ENCODE measurements around the gene RPL38.
A peak's percentile ranks its signal among the peaks of the same experiment; 100 is the strongest.

RPL38 gene

GRCh38 chr17:74203439-74204240, at the start of gene RPL38:
Gene RPL38 (plus strand): TSS chr17:74203678. CDS start chr17:74203956, 278 bp downstream.
- Histone ChIP-seq H3K4me3 (ENCODE audit: low read depth, low read length) (peak within 1 kb of the TSS; percentile 82), H3K9ac (ENCODE audit: low read length) (peak within 1 kb of the TSS; percentile 99), H3K4me1 (ENCODE audit: control insufficient read depth, insufficient read depth, low read length) (peaks cover 19% of the 10 kb centered on the region), H3K36me3 (ENCODE audit: control insufficient read depth, insufficient read depth, low read length) (peaks cover 46% of the 10 kb centered on the region), H3K27ac (ENCODE audit: low read depth, low read length) (peak within 1 kb of the TSS; percentile 94), H3K9me3 (ENCODE audit: control insufficient read depth, insufficient read depth, low read depth, low read length) (no peaks in the 10 kb centered on the region), H3K27me3 (ENCODE audit: control insufficient read depth, insufficient read depth, low read length) (peaks cover 25% of the 10 kb centered on the region)

- Histone ChIP-seq H3K4me1 (ENCODE audit: control insufficient read depth, insufficient read depth, low read length) (peaks cover 7% of the 10 kb centered on the region; the same call in 1 of the 2 replicates), H3K36me3 (ENCODE audit: control insufficient read depth, insufficient read depth, low read length) (no peaks in the 10 kb centered on the region), H3K4me3 (ENCODE audit: low read depth, low read length) (no peak overlapping the region), H3K9ac (ENCODE audit: low read length) (no peak overlapping the region), H3K9me3 (ENCODE audit: control insufficient read depth, insufficient read depth, low read depth, low read length) (peaks cover 6% of the 10 kb centered on the region; the same call in 1 of the 2 replicates), H3K27me3 (ENCODE audit: control insufficient read depth, insufficient read depth, low read length) (no peaks in the 10 kb centered on the region), H3K27ac (ENCODE audit: low read depth, low read length) (no peak overlapping the region)
Measured at GRCh38 chr17:74153821-74154430, 49.6 kb upstream of the RPL38 start.

GRCh38 chr17:74156878-74157277, 46.6 kb upstream of the RPL38 start:
- Histone ChIP-seq H3K36me3 (ENCODE audit: control insufficient read depth, insufficient read depth, low read length) (no peaks in the 10 kb centered on the region), H3K4me1 (ENCODE audit: control insufficient read depth, insufficient read depth, low read length) (no peaks in the 10 kb centered on the region; the same call in 1 of the 2 replicates), H3K9me3 (ENCODE audit: control insufficient read depth, insufficient read depth, low read depth, low read length) (peaks cover 6% of the 10 kb centered on the region; the same call in 1 of the 2 replicates), H3K4me3 (ENCODE audit: low read depth, low read length) (no peak overlapping the region), H3K27me3 (ENCODE audit: control insufficient read depth, insufficient read depth, low read length) (no peaks in the 10 kb centered on the region), H3K9ac (ENCODE audit: low read length) (no peak overlapping the region), H3K27ac (ENCODE audit: low read depth, low read length) (no peak overlapping the region)

- Histone ChIP-seq H3K27me3 (ENCODE audit: control insufficient read depth, insufficient read depth, low read length) (no peaks in the 10 kb centered on the region), H3K4me3 (ENCODE audit: low read depth, low read length) (no peak overlapping the region), H3K9me3 (ENCODE audit: control insufficient read depth, insufficient read depth, low read depth, low read length) (peaks cover 6% of the 10 kb centered on the region; the same call in 1 of the 2 replicates), H3K4me1 (ENCODE audit: control insufficient read depth, insufficient read depth, low read length) (no peaks in the 10 kb centered on the region; the same call in 1 of the 2 replicates), H3K27ac (ENCODE audit: low read depth, low read length) (no peak overlapping the region), H3K9ac (ENCODE audit: low read length) (no peak overlapping the region), H3K36me3 (ENCODE audit: control insufficient read depth, insufficient read depth, low read length) (no peaks in the 10 kb centered on the region)
Measured at GRCh38 chr17:74157366-74157765, 46.1 kb upstream of the RPL38 start.

- Histone ChIP-seq H3K9ac (ENCODE audit: low read length) (no peak overlapping the region), H3K4me3 (ENCODE audit: low read depth, low read length) (no peak overlapping the region), H3K4me1 (ENCODE audit: control insufficient read depth, insufficient read depth, low read length) (peaks cover 6% of the 10 kb centered on the region; the same call in 1 of the 2 replicates), H3K27ac (ENCODE audit: low read depth, low read length) (no peak overlapping the region), H3K36me3 (ENCODE audit: control insufficient read depth, insufficient read depth, low read length) (no peaks in the 10 kb centered on the region), H3K27me3 (ENCODE audit: control insufficient read depth, insufficient read depth, low read length) (no peaks in the 10 kb centered on the region), H3K9me3 (ENCODE audit: control insufficient read depth, insufficient read depth, low read depth, low read length) (peaks cover 6% of the 10 kb centered on the region; the same call in 1 of the 2 replicates)
Measured at GRCh38 chr17:74158761-74159160, 44.7 kb upstream of the RPL38 start.

GRCh38 chr17:74159226-74159840, 44.1 kb upstream of the RPL38 start:
- Histone ChIP-seq H3K36me3 (ENCODE audit: control insufficient read depth, insufficient read depth, low read length) (no peaks in the 10 kb centered on the region), H3K9ac (ENCODE audit: low read length) (no peak overlapping the region), H3K4me3 (ENCODE audit: low read depth, low read length) (no peak overlapping the region), H3K4me1 (ENCODE audit: control insufficient read depth, insufficient read depth, low read length) (peaks cover 8% of the 10 kb centered on the region; the same call in 1 of the 2 replicates), H3K9me3 (ENCODE audit: control insufficient read depth, insufficient read depth, low read depth, low read length) (peaks cover 6% of the 10 kb centered on the region; the same call in 1 of the 2 replicates), H3K27me3 (ENCODE audit: control insufficient read depth, insufficient read depth, low read length) (no peaks in the 10 kb centered on the region), H3K27ac (ENCODE audit: low read depth, low read length) (no peak overlapping the region)

- H3K9ac ChIP-seq (ENCODE audit: low read length): no peak overlapping the region
- no peak overlapping the region for H3K27ac ChIP-seq (ENCODE audit: low read depth, low read length)
- H3K9me3 ChIP-seq (ENCODE audit: control insufficient read depth, insufficient read depth, low read depth, low read length): peaks cover 6% of the 10 kb centered on the region; the same call in 1 of the 2 replicates
- H3K4me1 ChIP-seq (ENCODE audit: control insufficient read depth, insufficient read depth, low read length): peaks cover 8% of the 10 kb centered on the region; the same call in 1 of the 2 replicates
- H3K36me3 ChIP-seq (ENCODE audit: control insufficient read depth, insufficient read depth, low read length): no peaks in the 10 kb centered on the region
- H3K27me3 ChIP-seq (ENCODE audit: control insufficient read depth, insufficient read depth, low read length): no peaks in the 10 kb centered on the region
- no peak overlapping the region for H3K4me3 ChIP-seq (ENCODE audit: low read depth, low read length)
Measured at GRCh38 chr17:74160656-74161502, 42.6 kb upstream of the RPL38 start.

- H3K4me1 ChIP-seq (ENCODE audit: control insufficient read depth, insufficient read depth, low read length): peaks cover 8% of the 10 kb centered on the region; the same call in 1 of the 2 replicates
- H3K36me3 ChIP-seq (ENCODE audit: control insufficient read depth, insufficient read depth, low read length): no peaks in the 10 kb centered on the region
- H3K9me3 ChIP-seq (ENCODE audit: control insufficient read depth, insufficient read depth, low read depth, low read length): peaks cover 6% of the 10 kb centered on the region; the same call in 1 of the 2 replicates
- H3K27me3 ChIP-seq (ENCODE audit: control insufficient read depth, insufficient read depth, low read length): no peaks in the 10 kb centered on the region
- H3K4me3 ChIP-seq (ENCODE audit: low read depth, low read length): no peak overlapping the region
- no peak overlapping the region for H3K27ac ChIP-seq (ENCODE audit: low read depth, low read length)
- H3K9ac ChIP-seq (ENCODE audit: low read length): no peak overlapping the region
Measured at GRCh38 chr17:74161503-74161875, 42.0 kb upstream of the RPL38 start.

GRCh38 chr17:74163271-74163821, 40.1 kb upstream of the RPL38 start:
- Histone ChIP-seq H3K9ac (ENCODE audit: low read length) (no peak overlapping the region), H3K36me3 (ENCODE audit: control insufficient read depth, insufficient read depth, low read length) (no peaks in the 10 kb centered on the region), H3K27ac (ENCODE audit: low read depth, low read length) (no peak overlapping the region), H3K9me3 (ENCODE audit: control insufficient read depth, insufficient read depth, low read depth, low read length) (no peaks in the 10 kb centered on the region), H3K27me3 (ENCODE audit: control insufficient read depth, insufficient read depth, low read length) (no peaks in the 10 kb centered on the region), H3K4me1 (ENCODE audit: control insufficient read depth, insufficient read depth, low read length) (peaks cover 8% of the 10 kb centered on the region; the same call in 1 of the 2 replicates), H3K4me3 (ENCODE audit: low read depth, low read length) (no peak overlapping the region)

- H3K36me3 ChIP-seq (ENCODE audit: control insufficient read depth, insufficient read depth, low read length): no peaks in the 10 kb centered on the region
- no peak overlapping the region for H3K9ac ChIP-seq (ENCODE audit: low read length)
- peaks cover 8% of the 10 kb centered on the region; the same call in 1 of the 2 replicates for H3K4me1 ChIP-seq (ENCODE audit: control insufficient read depth, insufficient read depth, low read length)
- H3K27me3 ChIP-seq (ENCODE audit: control insufficient read depth, insufficient read depth, low read length): no peaks in the 10 kb centered on the region
- H3K27ac ChIP-seq (ENCODE audit: low read depth, low read length): no peak overlapping the region
- H3K4me3 ChIP-seq (ENCODE audit: low read depth, low read length): no peak overlapping the region
- H3K9me3 ChIP-seq (ENCODE audit: control insufficient read depth, insufficient read depth, low read depth, low read length): no peaks in the 10 kb centered on the region
Measured at GRCh38 chr17:74163836-74164235, 39.6 kb upstream of the RPL38 start.

All from HUES6 (cell line).